Lung (tissue), 12 donors: ENCODE measurements around the gene IFI27L2. TPM values are rescaled to one million over a fixed set of nuclear protein-coding genes. Genes with fewer than 3 reads are reported as not detected.

Source experiments
- ATAC-seq: fragments of 200-7000 bp; cut with Tn5 transposase; one replicate; pipeline ENCODE4 v1.9.1; 2020; ENCODE audit warnings: moderate number of reproducible peaks; ENCODE audit not compliant: insufficient read depth, low FRiP score
- DNase-seq, 3 donors: peaks; one replicate each; pipeline ENCODE4 v3.0.0-alpha.2; 2013 to 2017
- H3K27ac ChIP-seq, 2 donors: one replicate each; pipeline ENCODE4 v1.5.1; 2013; ENCODE audit warnings: mild to moderate bottlenecking in 2 of 2, moderate library complexity in 2 of 2, control low read depth in 1 of 2, inconsistent platforms in 1 of 2, low read depth in 1 of 2, low read length in 1 of 2
- H3K27me3 ChIP-seq, 3 donors: one replicate each; pipeline ENCODE4 v1.5.1; 2013; ENCODE audit warnings: low read length in 2 of 3; ENCODE audit not compliant: control insufficient read depth in 3 of 3, insufficient read depth in 3 of 3
- H3K36me3 ChIP-seq, 4 donors: one replicate each; pipeline ENCODE4 v1.5.1; 2013; ENCODE audit warnings: low read length in 4 of 4, mild to moderate bottlenecking in 1 of 4, moderate library complexity in 1 of 4; ENCODE audit not compliant: control insufficient read depth in 4 of 4, insufficient read depth in 4 of 4
- H3K4me1 ChIP-seq, 5 donors: one replicate each; pipeline ENCODE4 v1.5.1; 2013; ENCODE audit warnings: low read length in 5 of 5, mild to moderate bottlenecking in 2 of 5, moderate library complexity in 1 of 5; ENCODE audit not compliant: control insufficient read depth in 5 of 5, insufficient read depth in 5 of 5
- H3K4me3 ChIP-seq: one replicate; pipeline ENCODE4 v1.5.1; 2013; ENCODE audit warnings: mild to moderate bottlenecking, control low read depth, moderate library complexity
- H3K9ac ChIP-seq, 2 donors: one replicate each; pipeline ENCODE4 v1.5.1; 2013; ENCODE audit warnings: low read length in 2 of 2, control low read depth in 1 of 2; ENCODE audit not compliant: insufficient read depth in 1 of 2
- H3K9me3 ChIP-seq, 4 donors: one replicate each; pipeline ENCODE4 v1.5.1; 2013; ENCODE audit warnings: low read length in 3 of 4, mild to moderate bottlenecking in 1 of 4, moderate library complexity in 1 of 4; ENCODE audit not compliant: control insufficient read depth in 4 of 4, insufficient read depth in 3 of 4
- WGBS, 2 donors: extraction: QIAGEN DNeasy Blood & Tissue Kit; methylation state at CpG; one replicate each; pipeline ENCODE4 v1.1.7; 2013; 5-methylcytosine and 5-hydroxymethylcytosine counted together
- polyA plus RNA-seq, 2 donors: library from polyadenylated mRNA; stranded (reverse); fragments of 200-250 nt; gene quantifications; one replicate each; pipeline ENCODE4 v1.2.1, GENCODE V29; 2013
- total RNA-seq, 2 donors: library from RNA; depleted of rRNA in 1 of 2; stranded (reverse); fragments of >200 nt in 1 of 2; gene quantifications; one replicate each; pipeline ENCODE4 v1.2.1, GENCODE V29; 2014 to 2021
- TF ChIP-seq, protein P1 (sequence below): IDR thresholded peaks from 2 replicates; pipeline ENCODE4 v1.5.1; 2012; ENCODE audit warnings: mild to moderate bottlenecking; ENCODE audit errors: control extremely low read depth, extremely low read depth
- donor health status: control.
- donor health status: control.
- donor health status: Bipolar disorder and iron deficiency.
- donor health status: healthy.
- donor health status: DM: yes; HTN: yes; CAD: no.

IFI27L2 gene
- total and polyA plus RNA-seq, 4 donors: 27.2 to 127 (median 73.4) TPM

DNA sequence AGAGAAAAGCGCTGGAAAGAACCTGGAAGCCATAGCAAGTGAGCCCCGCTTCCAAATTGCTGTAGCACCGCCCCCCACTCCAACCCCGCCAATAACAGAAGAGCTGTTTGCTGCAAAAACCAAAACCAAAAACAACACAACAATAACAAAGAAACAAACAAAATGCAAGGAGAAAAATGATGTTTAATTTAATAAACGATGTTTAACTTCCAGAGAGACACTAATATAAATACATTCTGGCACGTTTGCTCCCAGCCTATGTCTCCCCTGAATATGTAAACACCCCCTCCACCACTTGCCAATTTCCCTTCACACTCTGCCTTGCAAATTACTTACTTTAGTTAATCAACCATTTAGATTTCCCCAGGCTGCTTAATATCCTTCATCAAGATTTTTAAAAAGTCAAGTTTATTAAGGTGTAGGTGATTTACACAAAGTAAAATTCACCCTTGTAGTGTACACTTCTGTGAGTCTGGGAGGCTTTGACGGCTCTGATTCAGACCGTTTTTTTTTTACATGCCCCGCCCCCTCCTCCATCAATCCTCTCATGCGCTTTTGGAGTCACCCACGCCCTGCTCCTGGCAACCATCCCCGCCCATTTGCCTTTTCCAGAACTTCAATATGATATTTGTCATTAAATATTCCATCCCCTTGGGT, 482 bp upstream of the IFI27L2 start:
- DNase-seq: peak; percentile 31 to 77 (median 67)
- Histone ChIP-seq H3K4me3 (peak overlapping the region; percentile 24), H3K27me3 (peaks cover 0 to 2% (median 2%) of the 10 kb centered on the region in 3 donors), H3K27ac (peak overlapping the region in 1 of 2 donors; percentile 88), H3K9me3 (no peaks in the 10 kb centered on the region), H3K9ac (peak overlapping the region in 1 of 2 donors; percentile 45), H3K36me3 (peaks cover 0 to 6% (median 0%) of the 10 kb centered on the region in 4 donors), H3K4me1 (peaks cover 0 to 18% (median 5%) of the 10 kb centered on the region in 5 donors)
- ATAC-seq: peak; percentile 60
- TF ChIP-seq, protein P1, sequence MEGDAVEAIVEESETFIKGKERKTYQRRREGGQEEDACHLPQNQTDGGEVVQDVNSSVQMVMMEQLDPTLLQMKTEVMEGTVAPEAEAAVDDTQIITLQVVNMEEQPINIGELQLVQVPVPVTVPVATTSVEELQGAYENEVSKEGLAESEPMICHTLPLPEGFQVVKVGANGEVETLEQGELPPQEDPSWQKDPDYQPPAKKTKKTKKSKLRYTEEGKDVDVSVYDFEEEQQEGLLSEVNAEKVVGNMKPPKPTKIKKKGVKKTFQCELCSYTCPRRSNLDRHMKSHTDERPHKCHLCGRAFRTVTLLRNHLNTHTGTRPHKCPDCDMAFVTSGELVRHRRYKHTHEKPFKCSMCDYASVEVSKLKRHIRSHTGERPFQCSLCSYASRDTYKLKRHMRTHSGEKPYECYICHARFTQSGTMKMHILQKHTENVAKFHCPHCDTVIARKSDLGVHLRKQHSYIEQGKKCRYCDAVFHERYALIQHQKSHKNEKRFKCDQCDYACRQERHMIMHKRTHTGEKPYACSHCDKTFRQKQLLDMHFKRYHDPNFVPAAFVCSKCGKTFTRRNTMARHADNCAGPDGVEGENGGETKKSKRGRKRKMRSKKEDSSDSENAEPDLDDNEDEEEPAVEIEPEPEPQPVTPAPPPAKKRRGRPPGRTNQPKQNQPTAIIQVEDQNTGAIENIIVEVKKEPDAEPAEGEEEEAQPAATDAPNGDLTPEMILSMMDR: no peak
- WGBS, 2 donors: 0 to 2% methylated on average over 12 of the region's 12 CpGs

DNA sequence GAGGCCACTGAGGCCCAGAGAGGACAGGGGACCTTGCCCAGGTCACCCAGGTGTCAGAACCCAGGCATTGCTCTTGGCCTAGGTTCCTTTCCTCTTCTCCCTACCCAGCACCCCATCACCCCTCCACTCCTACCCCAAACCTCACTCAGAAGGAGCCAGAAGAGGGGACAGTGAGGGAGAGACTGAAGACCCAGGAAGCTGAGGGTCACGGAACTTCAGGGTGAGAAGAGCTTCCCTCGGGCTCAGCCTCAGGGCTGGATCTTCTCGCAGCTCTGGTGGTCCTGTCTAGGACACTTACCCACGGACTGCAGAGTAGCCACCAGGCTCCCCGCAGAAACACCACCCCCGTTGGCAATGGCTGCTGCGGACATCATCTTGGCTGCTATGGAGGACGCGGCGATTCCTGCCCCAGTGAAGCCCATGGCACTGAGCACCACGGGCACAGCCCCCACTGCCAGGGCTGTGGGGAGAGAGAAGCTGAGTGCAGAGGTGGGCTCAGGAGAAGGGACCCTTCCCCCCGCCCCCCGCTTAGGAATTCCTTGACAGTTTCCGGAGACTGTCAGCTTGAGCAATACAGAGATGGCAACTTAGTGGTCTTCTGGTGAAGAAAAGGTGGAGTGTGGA, 1.1 kb downstream of the IFI27L2 start:
- H3K4me3 ChIP-seq: no peak overlapping the region
- WGBS, 2 donors: 93 to 94% methylated on average over 14 of the region's 14 CpGs
- no peaks in the 10 kb centered on the region for H3K9me3 ChIP-seq
- H3K9ac ChIP-seq: no peak overlapping the region
- peaks cover 0 to 18% (median 5%) of the 10 kb centered on the region in 5 donors for H3K4me1 ChIP-seq
- no peak overlapping the region for H3K27ac ChIP-seq
- ATAC-seq: no peak
- H3K27me3 ChIP-seq: no peaks in the 10 kb centered on the region
- H3K36me3 ChIP-seq: peaks cover 0 to 6% (median 0%) of the 10 kb centered on the region in 4 donors
- no peak for DNase-seq
- TF ChIP-seq, protein P1: no peak

DNA sequence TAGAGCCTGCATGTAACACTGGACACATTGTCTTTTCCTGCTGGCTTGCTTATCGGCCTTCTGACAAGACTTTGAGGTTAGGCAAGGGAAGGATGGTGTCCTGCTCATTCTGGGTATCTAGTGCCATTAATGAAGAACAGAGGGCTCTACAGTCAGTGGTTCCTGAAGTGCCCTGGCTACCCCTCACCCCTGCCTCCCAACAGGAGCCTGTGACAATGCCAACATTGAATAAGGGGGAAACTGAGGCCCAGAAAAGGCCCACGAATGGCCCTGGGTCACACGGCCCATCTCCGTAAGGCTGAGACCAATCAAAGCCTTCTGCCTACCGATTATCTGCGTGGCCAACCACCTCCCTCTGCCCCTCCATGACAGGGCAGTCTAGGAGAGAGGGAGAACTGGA, 2.1 kb downstream of the IFI27L2 start:
- H3K27ac ChIP-seq: peak overlapping the region in 1 of 2 donors; percentile 39
- DNase-seq: no peak
- no peak for ATAC-seq
- H3K9me3 ChIP-seq: no peaks in the 10 kb centered on the region
- 95 to 98% methylated on average over 6 of the region's 6 CpGs for WGBS, 2 donors
- TF ChIP-seq, protein P1: no peak
- no peak overlapping the region for H3K4me3 ChIP-seq
- peaks cover 0 to 6% (median 0%) of the 10 kb centered on the region in 4 donors for H3K36me3 ChIP-seq
- H3K9ac ChIP-seq: no peak overlapping the region
- peaks cover 0 to 18% (median 5%) of the 10 kb centered on the region in 5 donors for H3K4me1 ChIP-seq
- H3K27me3 ChIP-seq: no peaks in the 10 kb centered on the region
